Naive thymus-derived CD4-positive, alpha-beta T cell (primary cell): ENCODE results near the gene SPEM3. TPM values are rescaled to one million over a fixed set of nuclear protein-coding genes. Genes with fewer than 3 reads are reported as not detected.

Experiments
- ATAC-seq: fragments of 150-1000 bp; cut with Tn5 transposase; 2 replicates; pipeline ENCODE4 v1.10.0; 2021; ENCODE audit warnings: mild to moderate bottlenecking, moderate library complexity
- CTCF ChIA-PET: fragments of 350-600 bp; sonication (Branson Sonifier 250); formaldehyde crosslinking; loops from one replicate; lab custom pipeline; 2021; ENCODE audit warnings: antibody characterized with exemption; lab: Charles Lee
- POLR2A ChIA-PET: fragments of 350-600 bp; sonication (Branson Sonifier 250); formaldehyde crosslinking; loops from one replicate; lab custom pipeline; 2021; ENCODE audit warnings: antibody characterized with exemption, inconsistent platforms; lab: Charles Lee
- DNase-seq, 9 donors: peaks; one replicate each; pipeline versions ENCODE4 v3.0.0 to v3.0.0-alpha.2; 2020 to 2022; ENCODE audit warnings: mixed read lengths in 1 of 9
- H3K27ac ChIP-seq: one replicate; pipeline ENCODE4 v1.7.0; 2013; ENCODE audit warnings: mild to moderate bottlenecking, low read depth, low read length, moderate library complexity
- H3K27me3 ChIP-seq, 2 donors: one replicate each; pipeline ENCODE4 v1.7.0; 2013; ENCODE audit warnings: low read length in 2 of 2, mild to moderate bottlenecking in 2 of 2, moderate library complexity in 2 of 2; ENCODE audit not compliant: control insufficient read depth in 2 of 2, insufficient read depth in 2 of 2
- H3K36me3 ChIP-seq, 3 experiments: 1 replicate in 2 of 3; 2 replicates in 1 of 3; pipeline ENCODE4 v1.7.0; 2013; ENCODE audit warnings: low read length in 3 of 3, mild to moderate bottlenecking in 3 of 3, moderate library complexity in 1 of 3; ENCODE audit not compliant: insufficient read depth in 3 of 3, control insufficient read depth in 2 of 3
- H3K4me1 ChIP-seq, 2 donors: one replicate each; pipeline ENCODE4 v1.7.0; 2013; ENCODE audit warnings: low read length in 2 of 2, mild to moderate bottlenecking in 2 of 2, moderate library complexity in 1 of 2; ENCODE audit not compliant: control insufficient read depth in 2 of 2, insufficient read depth in 2 of 2
- H3K4me3 ChIP-seq: 2 replicates; pipeline ENCODE4 v1.7.0; 2013; ENCODE audit warnings: mild to moderate bottlenecking, low read length
- H3K9me3 ChIP-seq, 3 experiments: 1 replicate in 2 of 3; 2 replicates in 1 of 3; pipeline ENCODE4 v1.7.0; 2013; ENCODE audit warnings: low read length in 3 of 3; ENCODE audit not compliant: control insufficient read depth in 2 of 3
- H3K27ac Mint-ChIP-seq, 9 donors: one replicate each; pipeline ENCODE4 v1.8.0; 2020 to 2022; ENCODE audit warnings: mixed read lengths in 9 of 9, mild to moderate bottlenecking in 8 of 9, moderate library complexity in 5 of 9, inconsistent platforms in 2 of 9
- H3K27me3 Mint-ChIP-seq, 5 donors: one replicate each; pipeline ENCODE4 v1.8.0; 2021 to 2022; ENCODE audit warnings: mixed read lengths in 5 of 5, mild to moderate bottlenecking in 1 of 5
- H3K36me3 Mint-ChIP-seq, 5 donors: one replicate each; pipeline ENCODE4 v1.8.0; 2020 to 2022; ENCODE audit warnings: mixed read lengths in 5 of 5, mild to moderate bottlenecking in 3 of 5, inconsistent platforms in 1 of 5
- H3K4me1 Mint-ChIP-seq, 7 donors: one replicate each; pipeline ENCODE4 v1.8.0; 2020 to 2022; ENCODE audit warnings: mixed read lengths in 7 of 7, mild to moderate bottlenecking in 3 of 7, inconsistent platforms in 1 of 7
- H3K4me3 Mint-ChIP-seq, 10 donors: one replicate each; pipeline ENCODE4 v1.8.0; 2020 to 2022; ENCODE audit warnings: mild to moderate bottlenecking in 10 of 10, mixed read lengths in 10 of 10, moderate library complexity in 6 of 10, inconsistent platforms in 2 of 10
- H3K9me3 Mint-ChIP-seq, 11 donors: one replicate each; pipeline ENCODE4 v1.8.0; 2020 to 2022; ENCODE audit warnings: mixed read lengths in 11 of 11, mild to moderate bottlenecking in 4 of 11, inconsistent platforms in 1 of 11, moderate library complexity in 1 of 11
- intact Hi-C, 2 donors: fragments of 100-400 bp; cut with micrococcal nuclease; formaldehyde crosslinking; loops; one replicate each; pipeline ENCODE4 v1.15.1; 2023
- polyA plus RNA-seq, 2 donors: library from polyadenylated mRNA; unstranded; fragments of 300-500 nt; fragmentation: Illumina TruSeq; gene quantifications; one replicate each; pipeline ENCODE4 v1.2.3, GENCODE V29; 2021
- total RNA-seq, 6 experiments: library from RNA in 5 of 6; stranded (reverse) in 5 of 6; gene quantifications; 1 replicate in 5 of 6; 2 replicates in 1 of 6; pipeline ENCODE4 v1.2.3 and lab custom pipeline; 2021 to 2026

The SPEM3 gene
- total and polyA plus RNA-seq, 7 experiments from 2014 or later: not detected

DNA sequence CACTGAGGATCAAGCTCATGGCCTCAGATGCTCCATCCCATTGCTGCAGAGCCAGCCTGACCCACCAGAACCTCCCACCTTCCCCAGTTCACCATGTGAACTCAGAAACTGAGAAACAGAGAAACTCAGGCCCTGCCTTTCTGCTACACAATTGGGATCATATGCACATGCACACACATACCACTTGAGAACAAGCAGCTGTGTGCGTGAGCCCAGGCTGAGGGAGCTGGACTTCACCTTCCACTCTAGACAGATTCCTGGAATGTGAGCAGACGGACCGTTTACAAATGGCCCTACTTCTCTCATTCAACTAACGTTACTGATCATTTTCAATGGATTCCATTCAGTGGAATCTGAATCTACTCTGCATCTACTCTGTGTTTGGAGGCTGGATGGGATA, 5.0 kb upstream of the SPEM3 start:
- intact Hi-C loops: no loop called here
- no peaks in the 10 kb centered on the region for H3K36me3 ChIP-seq
- no peak overlapping the region for H3K27ac ChIP-seq
- no peaks in the 10 kb centered on the region for H3K27me3 ChIP-seq
- CTCF ChIA-PET: interaction anchor here (1.4 kb wide), 1 partner anchor 67 kb away, joined by 3 read pairs; no protein-coding TSS in a partner anchor
- no peaks in the 10 kb centered on the region for H3K4me1 Mint-ChIP-seq
- no peaks in the 10 kb centered on the region for H3K4me1 ChIP-seq
- no peak overlapping the region for H3K4me3 Mint-ChIP-seq
- no peaks in the 10 kb centered on the region for H3K9me3 ChIP-seq
- ATAC-seq: no peak
- peaks cover 0 to 2% (median 0%) of the 10 kb centered on the region in 11 donors for H3K9me3 Mint-ChIP-seq
- H3K27ac Mint-ChIP-seq: peak overlapping the region in 1 of 9 donors; percentile 72
- no peak for DNase-seq
- H3K36me3 Mint-ChIP-seq: no peaks in the 10 kb centered on the region
- POLR2A ChIA-PET: no interaction called here
- no peak overlapping the region for H3K4me3 ChIP-seq
- peaks cover 0 to 3% (median 0%) of the 10 kb centered on the region in 5 donors for H3K27me3 Mint-ChIP-seq

DNA sequence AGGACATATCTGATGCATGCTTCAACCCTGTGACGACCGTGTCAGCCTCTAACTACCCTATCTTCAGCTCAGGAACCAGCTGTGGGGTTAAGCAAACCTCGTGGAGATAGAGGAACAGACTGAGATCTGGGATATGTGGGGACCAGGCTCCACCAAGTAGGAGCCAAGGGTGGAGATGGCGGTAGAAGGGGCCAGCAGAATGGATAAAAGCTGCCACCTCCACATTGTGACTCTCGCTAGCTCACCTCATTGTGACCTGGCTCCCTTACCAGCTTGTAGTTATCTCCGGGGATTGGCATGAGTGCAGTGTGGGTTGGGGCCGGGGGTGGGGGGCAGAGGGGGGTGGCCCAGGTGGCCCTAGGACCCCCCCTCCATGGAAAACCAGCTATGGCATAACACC, 3.3 kb upstream of the SPEM3 start, which contains the start of gene SPEM2:
SPEM2 (plus strand) TSS at position 301 of the 400 bp plus-strand sequence; CDS start at position 374, 73 bp downstream.
- H3K27ac ChIP-seq: no peak within 1 kb of the TSS
- no peak for ATAC-seq
- H3K36me3 ChIP-seq: no peaks in the 10 kb centered on the region
- no peaks in the 10 kb centered on the region for H3K4me1 ChIP-seq
- Mint-ChIP-seq H3K4me3 (no peak within 1 kb of the TSS), H3K27ac (peak within 1 kb of the TSS in 3 of 9 donors; percentile 24 to 46 (median 29)), H3K4me1 (no peaks in the 10 kb centered on the region), H3K27me3 (peaks cover 0 to 3% (median 0%) of the 10 kb centered on the region in 5 donors), H3K9me3 (peaks cover 0 to 2% (median 0%) of the 10 kb centered on the region in 11 donors), H3K36me3 (no peaks in the 10 kb centered on the region)
- no peak within 1 kb of the TSS for H3K4me3 ChIP-seq
- no peak for DNase-seq
- H3K9me3 ChIP-seq: no peaks in the 10 kb centered on the region
- no peaks in the 10 kb centered on the region for H3K27me3 ChIP-seq
- CTCF ChIA-PET: no interaction called here
- POLR2A ChIA-PET: interaction anchor here (0.6 to 1.9 kb wide), 4 partner anchors 10 to 91 kb away, joined by 3 to 6 read pairs (median 4); partner anchors contain the start of gene TMEM102
- intact Hi-C loops: no loop called here

DNA sequence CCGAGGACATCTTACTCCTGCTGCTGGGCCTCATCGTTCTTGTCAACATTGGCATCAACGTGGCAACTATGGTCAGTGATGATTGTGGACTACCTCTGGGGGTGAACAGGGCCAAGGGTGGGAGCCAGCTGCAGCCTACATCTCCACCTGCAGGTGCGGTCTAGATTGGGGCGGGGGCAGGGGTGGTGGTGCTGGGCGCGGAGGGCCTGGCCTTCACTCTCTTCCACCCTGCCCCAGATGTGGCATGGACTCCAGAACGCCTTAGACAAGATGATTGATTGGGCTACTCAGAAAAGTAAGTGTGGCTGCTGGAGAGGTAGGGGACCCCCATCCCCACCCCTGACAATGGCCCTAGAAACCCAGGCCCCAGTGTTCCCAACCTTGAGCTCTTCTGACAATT, 2.9 kb upstream of the SPEM3 start:
- Mint-ChIP-seq H3K27me3 (peaks cover 0 to 3% (median 0%) of the 10 kb centered on the region in 5 donors), H3K9me3 (peaks cover 0 to 2% (median 0%) of the 10 kb centered on the region in 11 donors), H3K27ac (peak overlapping the region in 1 of 9 donors; percentile 46), H3K36me3 (no peaks in the 10 kb centered on the region), H3K4me1 (peaks cover 0 to 1% (median 0%) of the 10 kb centered on the region in 7 donors), H3K4me3 (no peak overlapping the region)
- Histone ChIP-seq H3K36me3 (no peaks in the 10 kb centered on the region), H3K4me3 (no peak overlapping the region), H3K27me3 (no peaks in the 10 kb centered on the region), H3K9me3 (no peaks in the 10 kb centered on the region), H3K27ac (no peak overlapping the region), H3K4me1 (no peaks in the 10 kb centered on the region)
- ChIA-PET POLR2A (interaction anchor here (0.6 to 1.9 kb wide), 4 partner anchors 9 to 90 kb away, joined by 3 to 6 read pairs (median 4); partner anchors contain the start of gene TMEM102), CTCF (no interaction called here)
- intact Hi-C loops: no loop called here
- DNase-seq: no peak
- no peak for ATAC-seq

DNA sequence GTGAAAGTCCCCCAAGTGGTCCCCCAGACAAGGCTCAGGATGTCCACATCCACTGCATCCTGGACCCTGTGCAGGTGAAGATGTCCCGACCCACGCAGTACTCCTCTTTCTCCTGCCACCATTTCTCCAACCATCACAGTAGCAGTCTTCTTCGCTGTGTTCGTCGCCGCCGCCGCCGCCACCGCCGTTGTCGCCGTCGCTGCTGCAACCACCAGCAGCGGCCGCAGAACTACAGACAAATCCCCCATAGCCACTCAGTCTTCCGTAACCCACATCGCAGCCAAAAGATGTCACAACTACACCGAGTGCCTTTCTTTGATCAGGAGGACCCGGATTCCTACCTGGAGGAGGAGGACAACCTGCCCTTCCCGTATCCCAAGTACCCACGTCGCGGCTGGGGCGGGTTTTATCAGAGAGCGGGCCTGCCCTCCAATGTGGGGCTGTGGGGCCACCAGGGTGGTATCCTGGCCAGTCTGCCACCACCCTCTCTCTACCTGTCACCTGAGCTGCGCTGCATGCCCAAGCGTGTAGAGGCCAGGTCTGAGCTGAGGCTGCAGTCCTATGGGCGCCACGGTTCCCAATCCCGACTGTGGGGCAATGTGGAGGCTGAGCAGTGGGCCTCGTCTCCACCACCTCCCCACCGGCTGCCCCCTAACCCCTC, 2.3 kb upstream of the SPEM3 start:
- Mint-ChIP-seq H3K27ac (peak overlapping the region in 2 of 9 donors; percentile 29 to 46), H3K4me3 (no peak overlapping the region), H3K4me1 (peaks cover 0 to 3% (median 0%) of the 10 kb centered on the region in 7 donors), H3K27me3 (peaks cover 0 to 3% (median 0%) of the 10 kb centered on the region in 5 donors), H3K9me3 (peaks cover 0 to 2% (median 0%) of the 10 kb centered on the region in 11 donors), H3K36me3 (no peaks in the 10 kb centered on the region)
- Histone ChIP-seq H3K4me1 (no peaks in the 10 kb centered on the region), H3K36me3 (no peaks in the 10 kb centered on the region), H3K27ac (no peak overlapping the region), H3K27me3 (no peaks in the 10 kb centered on the region), H3K9me3 (no peaks in the 10 kb centered on the region), H3K4me3 (no peak overlapping the region)
- intact Hi-C loops: no loop called here
- POLR2A ChIA-PET: interaction anchor here (0.6 kb wide), 1 partner anchor 223 kb away, joined by 3 read pairs; no protein-coding TSS in a partner anchor
- ATAC-seq (no peak), DNase-seq (no peak)
- CTCF ChIA-PET: no interaction called here

DNA sequence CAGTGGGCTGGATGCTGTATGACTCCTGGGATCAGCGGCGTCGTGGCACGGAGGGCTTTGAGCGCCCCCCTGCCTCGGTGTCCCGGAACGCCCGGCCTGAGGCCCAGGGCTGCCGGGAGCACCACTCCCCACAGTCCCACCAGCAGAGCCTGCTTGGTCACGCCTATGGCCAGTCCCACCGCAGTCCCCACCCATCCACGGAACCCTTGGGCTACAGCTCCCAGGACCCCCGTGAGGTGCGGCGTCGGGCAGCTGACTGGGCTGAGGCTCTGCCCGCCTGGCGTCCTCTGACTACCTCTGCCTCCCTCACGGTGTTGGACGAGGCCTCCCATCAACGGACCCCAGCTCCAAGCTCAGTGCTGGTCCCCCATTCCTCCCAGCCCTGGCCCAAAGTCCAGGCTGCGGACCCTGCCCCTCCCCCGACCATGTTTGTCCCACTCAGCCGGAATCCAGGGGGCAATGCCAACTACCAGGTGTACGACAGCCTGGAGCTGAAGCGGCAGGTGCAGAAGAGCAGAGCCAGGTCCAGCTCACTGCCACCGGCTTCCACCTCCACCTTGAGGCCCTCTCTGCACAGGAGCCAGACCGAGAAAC, 1.7 kb upstream of the SPEM3 start:
- Histone ChIP-seq H3K4me1 (no peaks in the 10 kb centered on the region), H3K27ac (no peak overlapping the region), H3K27me3 (no peaks in the 10 kb centered on the region), H3K4me3 (no peak overlapping the region), H3K9me3 (no peaks in the 10 kb centered on the region), H3K36me3 (no peaks in the 10 kb centered on the region)
- Mint-ChIP-seq H3K4me1 (peaks cover 0 to 3% (median 0%) of the 10 kb centered on the region in 7 donors), H3K4me3 (no peak overlapping the region), H3K9me3 (peaks cover 0 to 2% (median 0%) of the 10 kb centered on the region in 11 donors), H3K36me3 (no peaks in the 10 kb centered on the region), H3K27me3 (peaks cover 0 to 3% (median 0%) of the 10 kb centered on the region in 5 donors), H3K27ac (no peak overlapping the region)
- intact Hi-C loops: no loop called here
- no peak for ATAC-seq
- CTCF ChIA-PET: no interaction called here
- POLR2A ChIA-PET: interaction anchor here (0.6 kb wide), 2 partner anchors 223 to 226 kb away, joined by 3 read pairs; no protein-coding TSS in a partner anchor
- no peak for DNase-seq

DNA sequence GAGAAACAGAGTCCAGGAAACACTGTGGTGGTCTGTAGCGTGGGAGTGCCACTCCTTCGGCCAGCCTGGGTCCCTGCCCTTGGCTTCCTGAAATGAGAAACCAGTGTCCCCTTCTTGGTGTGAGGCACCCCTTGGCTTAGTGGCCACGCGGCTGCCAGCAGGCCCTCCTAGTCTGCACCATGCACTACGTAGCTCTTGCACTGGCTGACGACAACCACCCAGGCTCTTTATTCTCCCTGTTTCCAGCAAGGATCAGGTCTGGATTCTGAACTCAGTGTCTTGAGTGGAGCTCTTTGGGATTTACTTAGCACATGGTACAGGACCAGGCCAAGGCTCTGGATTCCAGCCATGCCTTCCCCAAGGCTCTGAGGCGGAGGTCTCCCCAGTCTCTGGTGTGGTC, 1.1 kb upstream of the SPEM3 start:
- H3K4me3 ChIP-seq: no peak overlapping the region
- H3K4me1 ChIP-seq: no peaks in the 10 kb centered on the region
- H3K4me1 Mint-ChIP-seq: peaks cover 0 to 3% (median 0%) of the 10 kb centered on the region in 7 donors
- peaks cover 0 to 3% (median 0%) of the 10 kb centered on the region in 5 donors for H3K27me3 Mint-ChIP-seq
- no peak overlapping the region for H3K4me3 Mint-ChIP-seq
- intact Hi-C loops: no loop called here
- no peaks in the 10 kb centered on the region for H3K36me3 Mint-ChIP-seq
- ChIA-PET CTCF (no interaction called here), POLR2A (interaction anchor here (0.6 to 0.9 kb wide), 2 partner anchors 43 to 227 kb away, joined by 3 to 4 read pairs; no protein-coding TSS in a partner anchor)
- no peaks in the 10 kb centered on the region for H3K36me3 ChIP-seq
- no peaks in the 10 kb centered on the region for H3K27me3 ChIP-seq
- H3K9me3 ChIP-seq: no peaks in the 10 kb centered on the region
- H3K27ac Mint-ChIP-seq: no peak overlapping the region
- peaks cover 0 to 2% (median 0%) of the 10 kb centered on the region in 11 donors for H3K9me3 Mint-ChIP-seq
- ATAC-seq (no peak), DNase-seq (no peak)
- H3K27ac ChIP-seq: no peak overlapping the region
